NT2/D1 (cell line): ENCODE measurements around the gene ETV3.

Experiments used
- DNase-seq: peaks from one replicate; pipeline ENCODE4 v3.0.0-alpha.2; 2011; ENCODE audit warnings: low read depth, low spot score
- H3K27me3 ChIP-seq: 2 replicates; pipeline ENCODE4 v1.6.0; 2011; ENCODE audit warnings: mild to moderate bottlenecking; ENCODE audit not compliant: insufficient read length, insufficient read depth
- H3K36me3 ChIP-seq: 2 replicates; pipeline ENCODE4 v1.6.1; 2011; ENCODE audit warnings: mild to moderate bottlenecking, low read length, mixed read lengths; ENCODE audit not compliant: insufficient read depth, insufficient read length
- H3K4me1 ChIP-seq: 2 replicates; pipeline ENCODE4 v1.5.1; 2011; ENCODE audit not compliant: insufficient read depth, insufficient read length
- H3K4me3 ChIP-seq: 2 replicates; pipeline ENCODE4 v1.5.1; 2011; ENCODE audit warnings: low read depth; ENCODE audit not compliant: insufficient read length
- H3K9ac ChIP-seq: 2 replicates; pipeline ENCODE4 v1.6.0; 2011; ENCODE audit warnings: low read depth; ENCODE audit not compliant: insufficient read length
- H3K9me3 ChIP-seq: 2 replicates; pipeline ENCODE4 v1.5.1; 2011; ENCODE audit warnings: mild to moderate bottlenecking, low read length; ENCODE audit not compliant: insufficient read depth
- SUZ12 ChIP-seq: IDR thresholded peaks from 2 replicates; pipeline ENCODE4 v1.6.1; 2011; ENCODE audit not compliant: insufficient read length, insufficient read depth; ENCODE audit errors: extremely low read depth
- YY1 ChIP-seq: IDR thresholded peaks from 2 replicates; pipeline ENCODE4 v1.6.1; 2011; ENCODE audit not compliant: insufficient read length, insufficient read depth
- ZNF274 ChIP-seq: IDR thresholded peaks from 2 replicates; pipeline ENCODE4 v1.6.1; 2011; ENCODE audit warnings: mild to moderate bottlenecking, low read depth, low read length

ETV3 gene

DNA sequence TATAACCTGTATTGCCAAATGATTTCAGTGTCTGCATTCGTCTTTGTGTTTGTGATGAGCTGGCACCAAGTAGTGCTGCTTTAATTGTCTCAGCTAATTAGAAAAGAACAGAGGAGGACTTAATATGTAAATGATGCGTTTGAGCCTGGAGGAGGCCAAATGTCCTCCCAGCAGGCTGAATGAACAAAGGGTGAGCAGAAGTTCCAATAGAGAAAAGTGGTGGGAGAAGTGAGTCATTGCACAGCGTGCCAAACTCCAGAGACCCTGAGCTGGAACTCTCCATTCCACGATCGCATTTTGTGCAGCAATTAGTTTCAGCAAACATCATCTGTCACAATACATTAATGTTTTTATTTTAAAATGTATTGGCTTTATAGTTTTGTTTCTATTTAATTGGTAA lies 56.5 kb downstream of the ETV3 start:
- TF ChIP-seq SUZ12 (no peak), YY1 (no peak), ZNF274 (no peak)
- Histone ChIP-seq H3K4me3 (no peak overlapping the region), H3K9me3 (no peaks in the 10 kb centered on the region), H3K36me3 (no peaks in the 10 kb centered on the region), H3K9ac (no peak overlapping the region), H3K4me1 (no peaks in the 10 kb centered on the region), H3K27me3 (no peaks in the 10 kb centered on the region)
- DNase-seq, result no peak

- Histone ChIP-seq H3K27me3 (no peaks in the 10 kb centered on the region), H3K9me3 (no peaks in the 10 kb centered on the region), H3K4me3 (no peak overlapping the region), H3K36me3 (no peaks in the 10 kb centered on the region), H3K4me1 (no peaks in the 10 kb centered on the region), H3K9ac (no peak overlapping the region)
- DNase-seq, result no peak
- TF ChIP-seq ZNF274, result no peak
- TF ChIP-seq YY1, result no peak
- no peak for TF ChIP-seq SUZ12
Measured at GRCh38 chr1:157080714-157081113, 57.5 kb downstream of the ETV3 start.

- no peak for DNase-seq
- Histone ChIP-seq H3K9me3 (no peaks in the 10 kb centered on the region), H3K4me3 (no peak overlapping the region), H3K36me3 (no peaks in the 10 kb centered on the region), H3K9ac (no peak overlapping the region), H3K27me3 (peaks cover 11% of the 10 kb centered on the region), H3K4me1 (peaks cover 4% of the 10 kb centered on the region)
- TF ChIP-seq YY1 (no peak), SUZ12 (no peak), ZNF274 (no peak)
Measured at GRCh38 chr1:157077394-157077793, 60.8 kb downstream of the ETV3 start.

DNA sequence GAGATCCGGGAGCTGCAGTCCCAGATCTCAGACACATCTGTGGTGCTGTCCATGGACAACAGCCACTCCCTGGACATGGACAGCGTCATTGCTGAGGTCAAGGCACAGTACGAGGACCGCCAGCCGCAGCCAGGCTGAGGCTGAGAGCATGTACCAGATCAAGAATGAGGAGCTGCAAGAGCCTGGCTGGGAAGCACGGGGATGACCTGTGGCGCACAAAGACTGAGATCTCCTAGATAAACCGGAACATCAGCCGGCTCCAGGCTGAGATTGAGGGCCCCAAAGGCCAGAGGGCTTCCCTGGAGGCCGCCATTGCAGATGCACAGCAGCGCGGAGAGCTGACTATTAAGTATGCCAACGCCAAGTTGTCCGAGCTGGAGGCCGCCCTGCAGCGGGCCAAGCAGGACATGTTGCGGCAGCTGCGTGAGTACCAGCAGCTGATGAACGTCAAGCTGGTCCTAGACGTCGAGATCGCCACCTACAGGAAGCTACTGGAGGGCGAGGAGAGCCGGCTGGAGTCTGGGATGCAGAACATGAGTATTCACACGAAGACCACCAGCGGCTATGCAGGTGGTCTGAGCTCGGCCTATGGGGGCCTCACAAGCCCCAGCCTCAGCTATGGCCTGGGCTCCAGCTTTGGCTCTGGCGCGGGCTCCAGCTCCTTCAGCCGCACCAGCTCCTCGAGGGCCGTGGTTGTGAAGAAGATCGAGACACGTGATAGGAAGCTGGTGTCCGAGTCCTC lies 64.1 kb downstream of the ETV3 start:
- Histone ChIP-seq H3K9me3 (no peaks in the 10 kb centered on the region), H3K27me3 (peaks cover 20% of the 10 kb centered on the region), H3K4me3 (no peak overlapping the region), H3K36me3 (no peaks in the 10 kb centered on the region), H3K9ac (no peak overlapping the region), H3K4me1 (peaks cover 4% of the 10 kb centered on the region)
- TF ChIP-seq ZNF274 (no peak), SUZ12 (no peak), YY1 (no peak)
- no peak for DNase-seq
